T-cell (primary cell): ENCODE data around the gene SDK1. TPM values are rescaled to one million over a fixed set of nuclear protein-coding genes. Genes with fewer than 3 reads are reported as not detected.

Experiments
- ATAC-seq, 4 experiments: fragments of 200-7000 bp in 3 of 4; fragments of 150-1000 bp in 1 of 4; cut with Tn5 transposase; replicated peaks in 1 of 4; 1 replicate in 3 of 4; 2 replicates in 1 of 4; pipeline ENCODE4 v1.10.0; 2021; ENCODE audit warnings: moderate library complexity in 3 of 4, mild to moderate bottlenecking in 2 of 4, moderate number of reproducible peaks in 1 of 4
- CTCF ChIA-PET, 2 donors: fragments of 300-600 bp; sonication (Branson Sonifier 250); formaldehyde crosslinking; loops; one replicate each; lab custom pipeline; 2022; ENCODE audit warnings: antibody characterized with exemption in 2 of 2; lab: Charles Lee
- POLR2A ChIA-PET, 2 donors: fragments of 300-600 bp; sonication (Branson Sonifier 250); formaldehyde crosslinking; loops; one replicate each; lab custom pipeline; 2022; ENCODE audit warnings: antibody characterized with exemption in 2 of 2; lab: Charles Lee
- DNase-seq, 35 experiments: peaks; one replicate each; pipeline versions ENCODE4 v3.0.0 to v3.0.0-alpha.2; 2013 to 2023
- H3K27ac ChIP-seq: one replicate; pipeline ENCODE4 v1.5.1; 2013; ENCODE audit warnings: low read length
- H3K27me3 ChIP-seq, 2 experiments: replicated peaks in 1 of 2; 1 replicate in 1 of 2; 2 replicates in 1 of 2; pipeline versions ENCODE4 v1.6.1 to v1.7.0; 2013; ENCODE audit warnings: low read length in 1 of 2, mixed read lengths in 1 of 2; ENCODE audit not compliant: control insufficient read depth in 2 of 2, insufficient read depth in 2 of 2; ENCODE audit errors: extremely low read depth in 1 of 2
- H3K36me3 ChIP-seq, 2 donors: 1 replicate in 1 of 2; 2 replicates in 1 of 2; pipeline versions ENCODE4 v1.6.1 to v1.7.0; 2013; ENCODE audit warnings: low read length in 1 of 2; ENCODE audit not compliant: control insufficient read depth in 2 of 2, insufficient read depth in 1 of 2; ENCODE audit errors: extremely low read depth in 1 of 2
- H3K4me1 ChIP-seq, 2 experiments: 1 replicate in 1 of 2; 2 replicates in 1 of 2; pipeline versions ENCODE4 v1.6.1 to v1.7.0; 2013; ENCODE audit warnings: low read length in 2 of 2, mixed read lengths in 1 of 2; ENCODE audit not compliant: insufficient read depth in 2 of 2, control insufficient read depth in 1 of 2; ENCODE audit errors: extremely low read depth in 1 of 2
- H3K4me3 ChIP-seq, 2 donors: 1 replicate in 1 of 2; 2 replicates in 1 of 2; pipeline versions ENCODE4 v1.5.1 to v1.7.0; 2013; ENCODE audit warnings: mild to moderate bottlenecking in 2 of 2, low read length in 1 of 2, moderate library complexity in 1 of 2; ENCODE audit not compliant: control insufficient read depth in 1 of 2; ENCODE audit errors: extremely low read depth in 1 of 2
- H3K9me3 ChIP-seq: 2 replicates; pipeline ENCODE4 v1.7.0; 2013
- H3K27ac Mint-ChIP-seq, 2 donors: one replicate each; pipeline ENCODE4 v1.8.0; 2020 to 2021; ENCODE audit warnings: mild to moderate bottlenecking in 2 of 2, mixed read lengths in 2 of 2
- H3K27me3 Mint-ChIP-seq, 2 donors: one replicate each; pipeline ENCODE4 v1.8.0; 2021 to 2022; ENCODE audit warnings: mixed read lengths in 2 of 2
- H3K36me3 Mint-ChIP-seq: one replicate; pipeline ENCODE4 v1.8.0; 2021; ENCODE audit warnings: mixed read lengths
- H3K4me1 Mint-ChIP-seq, 3 donors: one replicate each; pipeline ENCODE4 v1.8.0; 2020 to 2022; ENCODE audit warnings: mixed read lengths in 3 of 3, mild to moderate bottlenecking in 1 of 3
- H3K4me3 Mint-ChIP-seq, 3 donors: one replicate each; pipeline ENCODE4 v1.8.0; 2020 to 2022; ENCODE audit warnings: mild to moderate bottlenecking in 3 of 3, mixed read lengths in 3 of 3, moderate library complexity in 3 of 3
- H3K9me3 Mint-ChIP-seq, 3 donors: one replicate each; pipeline ENCODE4 v1.8.0; 2020 to 2022; ENCODE audit warnings: mixed read lengths in 3 of 3
- WGBS: methylation state at CpG from one replicate; pipeline ENCODE4 v1.1.5; 2013; ENCODE audit warnings: missing lambda C conversion rate; ENCODE audit not compliant: insufficient coverage; 5-methylcytosine and 5-hydroxymethylcytosine counted together
- total RNA-seq, 35 experiments: library from RNA in 6 of 35; stranded (reverse) in 6 of 35; fragments of 120-200 nt in 1 of 35; gene quantifications; one replicate each; pipeline versions ENCODE4 v1.2.1 to v1.2.4 and lab custom pipeline; 2013 to 2026

SDK1 gene
- total RNA-seq, 5 donors from 2014 or later (not counting 1 experiment from before 2014, with no cell fraction given) = 0.47 to 1.7 (median 0.63) TPM

GRCh38 chr7:4022265-4022664 is 721.2 kb downstream of the SDK1 start:
- H3K27ac Mint-ChIP-seq = no peak overlapping the region
- Histone ChIP-seq H3K27me3 (peaks cover 0 to 15% of the 10 kb centered on the region in 2 experiments), H3K4me3 (no peak overlapping the region), H3K9me3 (no peaks in the 10 kb centered on the region), H3K27ac (no peak overlapping the region), H3K4me1 (no peaks in the 10 kb centered on the region), H3K36me3 (no peaks in the 10 kb centered on the region)
- POLR2A ChIA-PET = no interaction called here
- peaks cover 3 to 9% (median 4%) of the 10 kb centered on the region in 3 donors for H3K9me3 Mint-ChIP-seq
- CTCF ChIA-PET = no interaction called here
- no peak overlapping the region for H3K4me3 Mint-ChIP-seq
- no peaks in the 10 kb centered on the region for H3K36me3 Mint-ChIP-seq
- H3K4me1 Mint-ChIP-seq = no peaks in the 10 kb centered on the region
- H3K27me3 Mint-ChIP-seq = no peaks in the 10 kb centered on the region
- DNase-seq (no peak), ATAC-seq (no peak)
- 79% methylated on average over 6 of the region's 7 CpGs for WGBS

DNA sequence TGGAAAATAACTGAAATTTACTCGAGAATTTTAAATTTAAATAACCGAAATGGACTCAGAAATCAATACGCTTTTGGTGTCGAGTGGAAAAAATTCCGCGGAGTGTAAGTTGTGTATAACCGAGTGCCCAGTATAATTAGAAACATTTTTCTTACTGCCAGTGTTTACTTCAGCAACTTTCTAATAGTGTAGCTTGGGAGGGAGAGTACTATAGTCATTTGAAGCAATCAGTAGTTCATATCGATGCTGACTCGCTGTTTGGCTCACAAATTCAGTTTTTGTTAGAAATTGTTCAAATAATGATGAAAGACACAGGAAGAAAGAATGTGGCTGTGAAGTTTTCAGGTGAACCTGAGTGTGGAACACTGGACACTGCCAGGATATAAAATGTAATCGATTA is 722.5 kb downstream of the SDK1 start:
- no peak overlapping the region for H3K27ac ChIP-seq
- H3K27me3 ChIP-seq = peaks cover 0 to 15% of the 10 kb centered on the region in 2 experiments
- WGBS = 75% methylated on average over 5 of the region's 10 CpGs
- H3K4me1 ChIP-seq = no peaks in the 10 kb centered on the region
- DNase-seq (no peak), ATAC-seq (no peak)
- no peaks in the 10 kb centered on the region for H3K9me3 ChIP-seq
- CTCF ChIA-PET = interaction anchor here in 1 of 2 donors (0.7 kb wide), 1 partner anchor 20 kb away, joined by 3 read pairs; no protein-coding TSS in a partner anchor
- no peaks in the 10 kb centered on the region for H3K36me3 ChIP-seq
- peaks cover 2 to 3% (median 3%) of the 10 kb centered on the region in 3 donors for H3K9me3 Mint-ChIP-seq
- peaks cover 0 to 1% of the 10 kb centered on the region in 2 donors for H3K27me3 Mint-ChIP-seq
- POLR2A ChIA-PET = no interaction called here
- no peak overlapping the region for H3K27ac Mint-ChIP-seq
- H3K36me3 Mint-ChIP-seq = no peaks in the 10 kb centered on the region
- no peak overlapping the region for H3K4me3 ChIP-seq
- H3K4me1 Mint-ChIP-seq = no peaks in the 10 kb centered on the region
- no peak overlapping the region for H3K4me3 Mint-ChIP-seq

DNA sequence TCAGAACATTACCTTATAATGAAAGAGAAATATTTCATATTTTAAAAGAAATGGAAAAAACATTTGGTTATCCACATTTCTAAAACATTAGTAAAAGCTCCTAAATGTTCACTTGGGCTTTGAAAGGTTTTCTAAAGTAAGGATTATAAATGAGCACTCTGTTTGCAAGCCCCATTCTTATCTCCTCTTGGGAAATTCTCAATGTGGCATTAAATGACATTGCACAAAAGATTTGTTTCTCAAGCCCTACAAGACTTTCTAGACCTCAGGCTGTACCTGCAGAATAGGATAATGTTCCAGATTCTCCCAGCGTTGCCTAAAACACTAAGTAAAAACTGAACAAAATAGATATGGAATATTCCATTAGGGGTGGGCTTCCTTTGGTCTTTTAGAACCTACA is 723.1 kb downstream of the SDK1 start:
- Histone ChIP-seq H3K27me3 (peaks cover 0 to 15% of the 10 kb centered on the region in 2 experiments), H3K36me3 (no peaks in the 10 kb centered on the region), H3K9me3 (no peaks in the 10 kb centered on the region), H3K4me3 (no peak overlapping the region), H3K27ac (no peak overlapping the region), H3K4me1 (no peaks in the 10 kb centered on the region)
- Mint-ChIP-seq H3K36me3 (no peaks in the 10 kb centered on the region), H3K4me3 (no peak overlapping the region), H3K27me3 (peaks cover 0 to 4% of the 10 kb centered on the region in 2 donors), H3K4me1 (no peaks in the 10 kb centered on the region), H3K27ac (no peak overlapping the region), H3K9me3 (no peaks in the 10 kb centered on the region)
- POLR2A ChIA-PET = no interaction called here
- CTCF ChIA-PET = no interaction called here
- ATAC-seq (no peak), DNase-seq (no peak)
- no CpG with 5 or more reads among the region's 1 CpG for WGBS

DNA sequence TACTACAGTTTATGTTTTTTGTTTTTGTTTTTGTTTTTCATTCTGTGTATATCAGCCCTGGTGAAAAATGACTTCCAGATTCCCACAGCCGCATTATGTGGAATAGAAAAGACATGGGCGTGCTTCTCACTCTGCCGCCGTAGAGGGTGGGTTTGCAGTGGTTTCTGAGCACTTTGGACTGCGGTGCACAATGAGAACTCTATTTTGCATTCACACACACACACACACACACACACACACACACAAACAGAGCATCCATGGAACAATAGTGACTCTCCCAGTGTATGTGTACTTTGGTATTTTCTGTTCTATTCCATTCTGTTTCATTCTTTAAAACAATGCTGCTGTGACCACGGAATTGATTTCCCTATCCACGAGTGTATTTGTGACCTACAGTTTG is 723.8 kb downstream of the SDK1 start:
- H3K9me3 Mint-ChIP-seq = no peaks in the 10 kb centered on the region
- H3K4me1 Mint-ChIP-seq = no peaks in the 10 kb centered on the region
- H3K4me1 ChIP-seq = no peaks in the 10 kb centered on the region
- ATAC-seq (no peak), DNase-seq (no peak)
- ChIA-PET POLR2A (no interaction called here), CTCF (no interaction called here)
- no peaks in the 10 kb centered on the region for H3K36me3 ChIP-seq
- H3K27me3 ChIP-seq = peaks cover 0 to 12% of the 10 kb centered on the region in 2 experiments
- H3K27ac ChIP-seq = no peak overlapping the region
- 70% methylated on average over 2 of the region's 7 CpGs for WGBS
- no peak overlapping the region for H3K27ac Mint-ChIP-seq
- no peaks in the 10 kb centered on the region for H3K36me3 Mint-ChIP-seq
- no peak overlapping the region for H3K4me3 Mint-ChIP-seq
- H3K4me3 ChIP-seq = no peak overlapping the region
- peaks cover 3 to 5% of the 10 kb centered on the region in 2 donors for H3K27me3 Mint-ChIP-seq
- H3K9me3 ChIP-seq = no peaks in the 10 kb centered on the region

- H3K4me1 Mint-ChIP-seq = no peaks in the 10 kb centered on the region
- no peaks in the 10 kb centered on the region for H3K9me3 Mint-ChIP-seq
- CTCF ChIA-PET = no interaction called here
- Histone ChIP-seq H3K27ac (no peak overlapping the region), H3K9me3 (no peaks in the 10 kb centered on the region), H3K4me1 (no peaks in the 10 kb centered on the region), H3K4me3 (no peak overlapping the region), H3K36me3 (no peaks in the 10 kb centered on the region), H3K27me3 (peaks cover 0 to 8% of the 10 kb centered on the region in 2 experiments)
- no peaks in the 10 kb centered on the region for H3K36me3 Mint-ChIP-seq
- ATAC-seq (no peak), DNase-seq (no peak)
- POLR2A ChIA-PET = no interaction called here
- no peak overlapping the region for H3K4me3 Mint-ChIP-seq
- peaks cover 3 to 5% of the 10 kb centered on the region in 2 donors for H3K27me3 Mint-ChIP-seq
- 87% methylated on average over 8 of the region's 12 CpGs for WGBS
- H3K27ac Mint-ChIP-seq = no peak overlapping the region
Measured at GRCh38 chr7:4025210-4025609, 724.2 kb downstream of the SDK1 start.

DNA sequence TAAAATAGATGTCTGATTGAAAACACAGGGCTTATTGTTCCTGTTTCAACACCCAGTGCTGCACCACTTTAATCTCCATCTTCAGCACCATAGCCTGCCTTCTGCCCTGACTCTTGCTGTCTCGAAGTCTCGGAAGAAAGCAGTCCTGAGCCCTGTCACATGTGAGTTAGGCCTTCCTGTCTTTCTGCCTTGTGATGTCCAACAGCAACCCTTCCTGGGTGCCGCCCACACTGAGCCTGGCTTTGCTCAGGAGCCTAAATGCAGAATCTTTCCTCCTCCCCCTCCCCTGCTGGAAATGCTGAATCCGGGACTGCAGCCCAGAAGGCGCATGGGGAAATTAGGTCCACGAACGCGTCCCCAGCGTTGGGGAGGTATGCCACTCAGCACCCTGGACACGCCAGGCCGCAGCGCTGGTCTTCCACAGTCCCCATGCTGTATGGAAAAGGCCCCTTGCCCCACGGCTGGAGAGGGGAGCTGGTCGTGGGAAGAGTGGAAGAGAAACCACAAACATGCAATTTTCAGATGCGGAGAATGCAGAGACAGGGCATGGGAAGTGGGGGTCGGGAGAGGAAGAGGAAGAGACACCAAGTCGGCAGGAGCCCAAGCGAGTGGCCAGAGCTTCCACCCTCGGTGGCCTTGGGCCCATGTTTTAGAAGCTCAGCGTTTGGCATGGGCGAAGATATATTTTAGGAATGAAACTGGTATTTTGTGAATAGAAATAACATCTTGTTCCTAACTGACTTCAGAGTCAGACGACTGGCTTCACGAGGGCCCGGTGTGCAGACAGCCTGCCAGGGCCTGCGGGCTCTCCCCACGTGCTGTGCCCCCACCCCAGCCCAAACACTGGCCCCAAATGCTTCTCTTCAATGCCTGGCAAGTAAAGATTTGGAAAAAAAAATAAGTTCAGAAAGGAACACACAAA is 724.9 kb downstream of the SDK1 start:
- H3K36me3 Mint-ChIP-seq = no peaks in the 10 kb centered on the region
- Histone ChIP-seq H3K27me3 (peaks cover 0 to 7% of the 10 kb centered on the region in 2 experiments), H3K27ac (no peak overlapping the region), H3K4me3 (no peak overlapping the region), H3K36me3 (no peaks in the 10 kb centered on the region), H3K9me3 (no peaks in the 10 kb centered on the region), H3K4me1 (no peaks in the 10 kb centered on the region)
- CTCF ChIA-PET = no interaction called here
- DNase-seq (no peak), ATAC-seq (no peak)
- H3K27ac Mint-ChIP-seq = no peak overlapping the region
- no peaks in the 10 kb centered on the region for H3K9me3 Mint-ChIP-seq
- no peak overlapping the region for H3K4me3 Mint-ChIP-seq
- H3K27me3 Mint-ChIP-seq = peaks cover 3 to 7% of the 10 kb centered on the region in 2 donors
- POLR2A ChIA-PET = no interaction called here
- WGBS = 83% methylated on average over 17 of the region's 26 CpGs
- H3K4me1 Mint-ChIP-seq = no peaks in the 10 kb centered on the region
